GM10266 (cell line): ENCODE data around the gene PMM1.

ENCODE experiments used
- DNase-seq: peaks from one replicate; pipeline ENCODE4 v3.0.0; 2012; ENCODE audit errors: extremely low spot score
- CTCF ChIP-seq: IDR thresholded peaks from 2 replicates; pipeline ENCODE4 v1.5.1; 2012; ENCODE audit warnings: mild to moderate bottlenecking, low read depth; ENCODE audit not compliant: control insufficient read depth, insufficient read depth; ENCODE audit errors: missing control alignments

Gene PMM1

GRCh38 chr22:41540365-41540764, 49.3 kb downstream of the PMM1 start:
- DNase-seq = no peak
- no peak for TF ChIP-seq CTCF

GRCh38 chr22:41540006-41540315, 49.7 kb downstream of the PMM1 start:
- no peak for DNase-seq
- TF ChIP-seq CTCF = no peak

DNA sequence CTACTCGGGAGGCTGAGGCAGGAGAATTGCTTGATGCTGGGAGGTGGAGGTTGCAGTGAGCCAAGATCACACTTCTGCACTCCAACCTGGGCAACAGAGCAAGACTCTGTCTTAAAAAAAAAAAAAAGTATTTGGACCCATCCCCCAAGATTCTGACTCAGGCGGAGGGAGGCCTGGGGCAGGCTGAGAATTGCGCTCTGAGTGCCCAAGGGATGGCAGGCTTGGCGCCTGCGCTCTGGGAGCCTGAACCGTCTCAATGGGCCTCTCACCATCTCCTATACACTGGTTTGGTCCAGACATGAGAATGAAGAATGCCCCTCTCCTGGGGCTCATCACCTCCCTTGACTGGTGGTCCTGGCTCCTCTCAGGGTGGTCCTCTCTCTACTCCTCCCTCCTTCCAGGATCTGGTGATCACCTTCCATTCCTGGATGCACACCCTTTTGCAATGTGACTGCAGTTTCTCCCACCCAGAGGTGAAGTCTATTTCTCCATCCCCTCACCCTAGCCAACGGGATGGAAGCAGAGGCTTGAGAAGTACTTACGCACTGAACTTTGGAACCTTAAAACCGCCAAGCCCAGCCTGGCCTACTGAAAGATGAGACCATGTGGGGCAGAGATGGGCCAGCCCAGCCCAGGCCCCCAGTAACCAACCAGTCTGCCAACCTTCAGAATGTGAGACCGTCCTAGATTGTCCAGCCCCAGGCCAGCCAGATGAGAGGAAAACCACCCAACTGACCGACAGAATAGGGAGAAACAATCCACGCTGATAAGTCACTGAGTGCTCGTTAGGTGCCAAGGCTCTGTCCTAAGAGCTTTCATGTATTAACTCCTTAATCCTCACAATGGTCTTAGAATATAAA, 50.3 kb downstream of the PMM1 start:
- no peak for DNase-seq
- no peak for TF ChIP-seq CTCF

DNA sequence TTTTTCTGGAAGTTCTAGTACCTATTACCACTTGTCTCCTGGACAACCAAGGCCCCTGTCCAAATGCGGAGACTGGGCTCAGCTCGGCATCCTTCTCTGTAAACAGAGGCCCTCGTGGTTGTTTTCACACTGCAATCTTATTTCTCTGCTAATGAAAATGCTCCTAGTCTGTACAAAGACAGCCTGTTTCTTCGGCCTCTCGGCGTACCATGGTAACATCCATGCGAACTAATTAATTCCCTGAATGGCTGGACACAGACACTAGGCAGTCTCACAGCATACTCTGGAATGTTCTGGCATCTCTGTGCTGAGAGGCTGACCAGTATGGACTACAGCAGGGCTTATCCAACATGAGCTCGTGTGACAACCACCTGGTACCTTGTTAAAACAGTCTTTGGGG, 51.1 kb downstream of the PMM1 start:
- no peak for TF ChIP-seq CTCF
- no peak for DNase-seq

GRCh38 chr22:41537203-41537602, 52.4 kb downstream of the PMM1 start:
- no peak for TF ChIP-seq CTCF
- no peak for DNase-seq

GRCh38 chr22:41535244-41535643, 54.4 kb downstream of the PMM1 start:
- DNase-seq = no peak
- peak; percentile 10 for TF ChIP-seq CTCF

- DNase-seq = no peak
- no peak for TF ChIP-seq CTCF
These were observed 55.4 kb downstream of the PMM1 start for GRCh38 chr22:41534219-41534618.
